Measurements from ENCODE around the gene TMEM131L. TPM values are rescaled to one million over a fixed set of nuclear protein-coding genes. Genes with fewer than 3 reads are reported as not detected.

TMEM131L gene
- total RNA-seq, 1 donor from 2014 or later, result 14.1 TPM

GRCh38 chr4:153531976-153532626, 65.9 kb downstream of the TMEM131L start:
- intact Hi-C loops (cut with DNase I), result no loop called here
- no peak for DNase-seq
- ATAC-seq, result no peak

DNA sequence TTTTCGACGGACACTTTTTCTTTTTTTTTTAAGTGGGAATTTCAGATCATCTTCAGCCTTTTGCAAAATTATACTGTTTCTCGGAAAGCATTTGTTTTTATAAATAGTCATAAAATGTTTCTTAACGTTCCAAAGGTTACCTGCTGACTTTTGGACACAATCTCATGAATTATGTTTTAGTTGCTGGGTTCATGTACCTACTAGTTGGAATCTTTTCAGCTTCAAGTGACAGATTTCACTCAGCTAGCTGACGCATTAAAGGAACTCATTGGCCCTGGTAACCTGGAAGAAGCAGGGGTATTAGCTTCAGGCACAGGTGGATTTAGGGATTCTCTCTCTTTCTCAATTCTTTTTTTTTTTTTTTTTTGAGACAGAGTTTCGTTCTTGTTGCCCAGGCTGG, 66.5 kb downstream of the TMEM131L start:
- intact Hi-C loops (cut with DNase I), result no loop called here
- Histone ChIP-seq H3K27ac (no peak overlapping the region), H3K4me3 (no peak overlapping the region), H3K36me3 (no peaks in the 10 kb centered on the region), H3K4me1 (peaks cover 41% of the 10 kb centered on the region), H3K27me3 (no peaks in the 10 kb centered on the region), H3K9me3 (no peaks in the 10 kb centered on the region)
- no peak for TF ChIP-seq CTCF (IDR thresholded peaks at IDR 0.05)
- DNase-seq (no peak), ATAC-seq (no peak)

More at GRCh38 chr4:153531976-153532626, 65.9 kb downstream of the TMEM131L start:
- no peak overlapping the region for H3K27ac ChIP-seq
- H3K9me3 ChIP-seq, result no peaks in the 10 kb centered on the region
- no peak for TF ChIP-seq CTCF (IDR thresholded peaks at IDR 0.05)
- H3K36me3 ChIP-seq, result no peaks in the 10 kb centered on the region
- H3K4me3 ChIP-seq, result no peak overlapping the region
- peaks cover 41% of the 10 kb centered on the region for H3K4me1 ChIP-seq
- no peaks in the 10 kb centered on the region for H3K27me3 ChIP-seq

DNA sequence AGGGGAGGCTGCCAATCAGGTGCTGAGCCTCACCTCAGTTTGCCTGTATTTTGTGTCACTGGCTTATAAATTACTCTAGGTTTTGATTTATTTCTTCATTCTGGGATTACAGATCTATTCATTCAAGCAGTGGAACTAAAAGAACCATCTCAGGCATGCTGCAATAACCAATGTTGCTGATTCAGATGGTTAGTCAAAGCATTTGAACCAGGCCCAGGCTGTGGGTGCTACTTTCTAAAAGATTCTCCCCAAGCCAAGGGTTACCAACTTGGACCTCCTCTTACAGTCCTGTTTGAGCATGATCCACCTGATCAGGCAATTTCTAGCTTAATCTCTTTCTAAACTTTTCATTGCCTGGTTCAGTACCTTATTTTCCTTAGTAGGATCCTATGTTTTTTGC, 67.2 kb downstream of the TMEM131L start:
- ATAC-seq (no peak), DNase-seq (no peak)
- Histone ChIP-seq H3K36me3 (no peaks in the 10 kb centered on the region), H3K27me3 (no peaks in the 10 kb centered on the region), H3K4me1 (peaks cover 48% of the 10 kb centered on the region), H3K27ac (no peak overlapping the region), H3K9me3 (no peaks in the 10 kb centered on the region), H3K4me3 (no peak overlapping the region)
- intact Hi-C loops (cut with DNase I), result no loop called here
- TF ChIP-seq CTCF (IDR thresholded peaks at IDR 0.05), result no peak

- no peak for DNase-seq
- intact Hi-C loops (cut with DNase I), result no loop called here
These were observed 68.9 kb downstream of the TMEM131L start for GRCh38 chr4:153534792-153535629.

More at GRCh38 chr4:153534792-153535629, 68.9 kb downstream of the TMEM131L start:
- Histone ChIP-seq H3K27me3 (no peaks in the 10 kb centered on the region), H3K27ac (no peak overlapping the region), H3K36me3 (no peaks in the 10 kb centered on the region), H3K4me1 (peaks cover 40% of the 10 kb centered on the region), H3K4me3 (no peak overlapping the region), H3K9me3 (no peaks in the 10 kb centered on the region)
- no peak for ATAC-seq
- no peak for TF ChIP-seq CTCF (IDR thresholded peaks at IDR 0.05)
